H1 (cell line): ENCODE results near the gene RABEP2. TPM values are rescaled to one million over a fixed set of nuclear protein-coding genes. Genes with fewer than 3 reads are reported as not detected.

Experiments used
- CTCF ChIA-PET: fragments of 300-600 bp; sonication (Branson Sonifier 250); formaldehyde crosslinking; loops from one replicate; lab custom pipeline; 2021; ENCODE audit not compliant: partially characterized antibody; lab: Charles Lee
- POLR2A ChIA-PET: fragments of 300-600 bp; sonication (Branson Sonifier 250); formaldehyde crosslinking; loops from one replicate; lab custom pipeline; 2021; ENCODE audit warnings: inconsistent platforms; ENCODE audit not compliant: partially characterized antibody; lab: Charles Lee
- DNase-seq, 2 experiments: peaks; one replicate each; pipeline versions ENCODE4 v3.0.0 to v3.0.0-alpha.2; 2010 to 2022; ENCODE audit warnings: low spot score in 2 of 2, low read depth in 1 of 2, mixed read lengths in 1 of 2
- FAIRE-seq: peaks from 2 replicates; lab custom pipeline; 2011; peaks lifted over from hg19 to GRCh38; lab: Jason Lieb, UNC
- H2AFZ ChIP-seq: 2 replicates; pipeline ENCODE4 v1.8.1; 2012; ENCODE audit warnings: low read length, inconsistent platforms
- H2AK5ac ChIP-seq: 2 replicates; pipeline ENCODE4 v1.6.1; 2013; ENCODE audit warnings: low read depth, low read length
- H2BK120ac ChIP-seq: replicated peaks from 2 replicates; pipeline ENCODE3; 2013; ENCODE audit warnings: low read depth, low read length, inconsistent platforms
- H2BK12ac ChIP-seq: 2 replicates; pipeline ENCODE4 v1.6.1; 2013; ENCODE audit warnings: low read depth, low read length
- H2BK15ac ChIP-seq: 2 replicates; pipeline ENCODE4 v1.6.1; 2013; ENCODE audit warnings: low read length
- H2BK20ac ChIP-seq: 2 replicates; pipeline ENCODE4 v1.6.1; 2013; ENCODE audit warnings: low read length
- H2BK5ac ChIP-seq: 2 replicates; pipeline ENCODE4 v1.6.1; 2013; ENCODE audit warnings: low read depth, low read length
- H3K14ac ChIP-seq: 2 replicates; pipeline ENCODE4 v1.6.1; 2013; ENCODE audit warnings: inconsistent platforms; ENCODE audit not compliant: insufficient read length
- H3K18ac ChIP-seq: 2 replicates; pipeline ENCODE4 v1.6.1; 2013; ENCODE audit warnings: low read length; ENCODE audit errors: extremely low read depth
- H3K23ac ChIP-seq: 2 replicates; pipeline ENCODE4 v1.6.1; 2013; ENCODE audit warnings: inconsistent platforms; ENCODE audit not compliant: insufficient read length
- H3K23me2 ChIP-seq: 2 replicates; pipeline ENCODE4 v1.6.1; 2013; ENCODE audit warnings: low read depth, low read length
- H3K27ac ChIP-seq: 2 replicates; pipeline ENCODE4 v1.6.1; 2011; ENCODE audit warnings: low read depth, low read length, inconsistent platforms
- H3K27me3 ChIP-seq, 4 experiments: replicated peaks in 1 of 4; 1 replicate in 1 of 4; 2 replicates in 3 of 4; pipeline versions ENCODE4 v1.6.1 to v1.8.1; 2011 to 2013; ENCODE audit warnings: low read length in 3 of 4, mild to moderate bottlenecking in 3 of 4, inconsistent platforms in 2 of 4, mixed read lengths in 2 of 4, moderate library complexity in 1 of 4; ENCODE audit not compliant: control insufficient read depth in 3 of 4, insufficient read depth in 3 of 4; ENCODE audit errors: extremely low read depth in 1 of 4
- H3K36me3 ChIP-seq, 4 experiments: 2 replicates each; pipeline versions ENCODE4 v1.6.1 to v1.8.1; 2011 to 2013; ENCODE audit warnings: mild to moderate bottlenecking in 4 of 4, low read length in 3 of 4, moderate library complexity in 2 of 4, control low read depth in 1 of 4, inconsistent platforms in 1 of 4; ENCODE audit not compliant: insufficient read depth in 4 of 4, control insufficient read depth in 2 of 4
- H3K4ac ChIP-seq: replicated peaks from 2 replicates; pipeline ENCODE3; 2013; ENCODE audit warnings: low read length, low read depth, mixed read lengths, inconsistent platforms; ENCODE audit not compliant: insufficient read length
- H3K4me1 ChIP-seq, 4 experiments: replicated peaks in 1 of 4; 1 replicate in 1 of 4; 2 replicates in 3 of 4; pipeline versions ENCODE4 v1.6.1 to v1.8.1; 2011 to 2013; ENCODE audit warnings: low read length in 3 of 4, inconsistent platforms in 2 of 4, mixed read lengths in 1 of 4; ENCODE audit not compliant: insufficient read depth in 4 of 4, control insufficient read depth in 3 of 4
- H3K4me2 ChIP-seq, 2 experiments: 2 replicates each; pipeline versions ENCODE4 v1.6.1 to v1.8.1; 2011 to 2013; ENCODE audit warnings: low read depth in 2 of 2, low read length in 2 of 2, control low read depth in 1 of 2, inconsistent platforms in 1 of 2, mild to moderate bottlenecking in 1 of 2; ENCODE audit not compliant: insufficient read depth in 1 of 2
- H3K4me3 ChIP-seq, 4 experiments: fragments of 200-600, 300-600 bp in 1 of 4; sonication (generic), shearing (Covaris generic), sonication (Bioruptor Twin) in 1 of 4; 2 replicates each; pipeline versions ENCODE4 v1.5.1 to v1.8.1; 2011 to 2016; ENCODE audit warnings: low read length in 4 of 4, low read depth in 3 of 4, control low read depth in 2 of 4, inconsistent platforms in 2 of 4, mild to moderate bottlenecking in 2 of 4, mixed read lengths in 1 of 4, moderate library complexity in 1 of 4; ENCODE audit not compliant: insufficient read depth in 2 of 4; ENCODE audit errors: extremely low read depth in 1 of 4
- H3K56ac ChIP-seq: replicated peaks from 2 replicates; pipeline ENCODE3; 2013; ENCODE audit warnings: low read depth, mild to moderate bottlenecking, mixed read lengths, low read length, inconsistent platforms; ENCODE audit not compliant: insufficient read length
- H3K79me1 ChIP-seq: 2 replicates; pipeline ENCODE4 v1.6.1; 2013; ENCODE audit warnings: low read depth, low read length, control low read depth
- H3K79me2 ChIP-seq, 2 experiments: 2 replicates each; pipeline versions ENCODE4 v1.6.1 to v1.8.1; 2012 to 2013; ENCODE audit warnings: low read length in 2 of 2, mild to moderate bottlenecking in 2 of 2, inconsistent platforms in 1 of 2; ENCODE audit not compliant: insufficient read depth in 2 of 2, control insufficient read depth in 1 of 2
- H3K9ac ChIP-seq, 4 experiments: replicated peaks in 1 of 4; 1 replicate in 1 of 4; 2 replicates in 3 of 4; pipeline versions ENCODE4 v1.6.1 to v1.8.1; 2011 to 2013; ENCODE audit warnings: low read depth in 3 of 4, low read length in 3 of 4, control low read depth in 2 of 4, mild to moderate bottlenecking in 2 of 4, moderate library complexity in 2 of 4, inconsistent platforms in 1 of 4; ENCODE audit errors: extremely low read depth in 1 of 4
- H3K9me3 ChIP-seq, 2 experiments: 2 replicates each; pipeline versions ENCODE4 v1.6.1 to v1.8.1; 2012 to 2013; ENCODE audit warnings: mild to moderate bottlenecking in 2 of 2, moderate library complexity in 2 of 2, control low read depth in 1 of 2, inconsistent platforms in 1 of 2, low read depth in 1 of 2, low read length in 1 of 2, mixed read lengths in 1 of 2; ENCODE audit not compliant: insufficient read depth in 2 of 2
- H4K20me1 ChIP-seq, 2 experiments: replicated peaks in 1 of 2; 2 replicates each; pipeline versions ENCODE3 to v1.8.1; 2011 to 2013; ENCODE audit warnings: inconsistent platforms in 2 of 2, low read length in 2 of 2, mild to moderate bottlenecking in 1 of 2; ENCODE audit not compliant: insufficient read depth in 2 of 2, control insufficient read depth in 1 of 2
- H4K5ac ChIP-seq: 2 replicates; pipeline ENCODE4 v1.6.1; 2013; ENCODE audit warnings: low read length, low read depth, mixed read lengths, inconsistent platforms; ENCODE audit not compliant: insufficient read length
- H4K8ac ChIP-seq: 2 replicates; pipeline ENCODE4 v1.8.0; 2013; ENCODE audit warnings: mild to moderate bottlenecking, moderate library complexity, low read length, inconsistent platforms; ENCODE audit not compliant: insufficient read depth; ENCODE audit errors: extremely low read depth
- H4K91ac ChIP-seq: replicated peaks from 2 replicates; pipeline ENCODE3; 2013; ENCODE audit warnings: low read length, mixed read lengths, inconsistent platforms; ENCODE audit not compliant: insufficient read length
- BACH1 ChIP-seq: IDR thresholded peaks from 2 replicates; pipeline ENCODE4 v1.6.1; 2012; ENCODE audit warnings: low read length, improper control_type of control experiment
- EZH2 ChIP-seq: fragments of 200-600 bp; sonication (generic); IDR thresholded peaks from 2 replicates; pipeline ENCODE4 v1.7.1; 2012; ENCODE audit warnings: low read depth, mild to moderate bottlenecking, moderate library complexity, low read length, inconsistent platforms; ENCODE audit not compliant: severe bottlenecking
- KDM4A ChIP-seq: IDR thresholded peaks from one replicate; pipeline ENCODE4 v1.7.1; 2012; ENCODE audit warnings: low read depth, mild to moderate bottlenecking, moderate library complexity, low read length, inconsistent platforms; ENCODE audit not compliant: severe bottlenecking
- PHF8 ChIP-seq: fragments of 200-600 bp; sonication (generic); conservative IDR thresholded peaks from 2 replicates; pipeline ENCODE4 v1.7.1; 2012; ENCODE audit warnings: low read depth, mild to moderate bottlenecking, inconsistent platforms, low read length, moderate library complexity
- POLR2AphosphoS5 ChIP-seq: IDR thresholded peaks from 2 replicates; pipeline ENCODE4 v1.6.1; 2011; ENCODE audit warnings: low read depth, low read length
- POU5F1 ChIP-seq: IDR thresholded peaks from 2 replicates; pipeline ENCODE4 v1.6.1; 2011; ENCODE audit warnings: low read depth, mild to moderate bottlenecking, low read length, moderate library complexity
- SAP30 ChIP-seq: fragments of 300-600 bp; sonication (generic); IDR thresholded peaks from 2 replicates; pipeline ENCODE4 v1.7.1; 2012; ENCODE audit warnings: low read length, moderate library complexity, mild to moderate bottlenecking, inconsistent platforms; ENCODE audit not compliant: insufficient read depth, insufficient replicate concordance
- SIN3A ChIP-seq, 2 experiments: IDR thresholded peaks in 1 of 2; conservative IDR thresholded peaks in 1 of 2; 2 replicates each; pipeline ENCODE4 v1.6.1; 2011 to 2012; ENCODE audit warnings: low read length in 2 of 2, improper control_type of control experiment in 1 of 2, low read depth in 1 of 2, mild to moderate bottlenecking in 1 of 2
- TAF1 ChIP-seq: IDR thresholded peaks from 2 replicates; pipeline ENCODE4 v1.6.1; 2011; ENCODE audit warnings: mild to moderate bottlenecking, low read depth, low read length
- YY1 ChIP-seq: IDR thresholded peaks from 2 replicates; pipeline ENCODE4 v1.6.1; 2011; ENCODE audit warnings: low read depth, mild to moderate bottlenecking, low read length
- WGBS, 2 experiments: shearing (Covaris generic) in 1 of 2; methylation state at CpG; one replicate each; pipeline versions ENCODE4 v1.1.6 to v1.1.7; 2013 to 2015; ENCODE audit warnings: low lambda C conversion rate in 2 of 2, mixed read lengths in 2 of 2, inconsistent platforms in 1 of 2, low coverage in 1 of 2, missing lambda C conversion rate in 1 of 2; ENCODE audit not compliant: insufficient replicate concordance in 2 of 2, insufficient coverage in 1 of 2, insufficient read length in 1 of 2; ENCODE audit errors: extremely low coverage in 1 of 2, missing lambda C conversion rate in 1 of 2; 5-methylcytosine and 5-hydroxymethylcytosine counted together
- polyA plus RNA-seq, 7 experiments: library from polyadenylated mRNA; depleted of rRNA in 3 of 7; stranded (reverse) in 5 of 7; unstranded in 2 of 7; fragments of >200 nt in 5 of 7; fragments of 200-250 nt in 2 of 7; gene quantifications; 1 replicate in 5 of 7; 2 replicates in 1 of 7; 4 replicates in 1 of 7; pipeline versions ENCODE4 v1.2.1 to v1.2.3, GENCODE V29; 2011 to 2013; ENCODE audit warnings: missing spikeins in 2 of 7, mixed read lengths in 2 of 7
- total RNA-seq: library from RNA; stranded (reverse); fragmentation: NEBNext Ultra II Directional; extraction: Animal tissue kit (Norgen Biotek cat#: 25700); gene quantifications from 2 replicates; pipeline ENCODE4 v1.2.1, GENCODE V29; 2021

The RABEP2 gene
- total and polyA plus RNA-seq, 2 of the 8 experiments (the other 6 are each of a cell fraction or from before 2014, with no cell fraction given), result 10.4 to 14.9 TPM

DNA sequence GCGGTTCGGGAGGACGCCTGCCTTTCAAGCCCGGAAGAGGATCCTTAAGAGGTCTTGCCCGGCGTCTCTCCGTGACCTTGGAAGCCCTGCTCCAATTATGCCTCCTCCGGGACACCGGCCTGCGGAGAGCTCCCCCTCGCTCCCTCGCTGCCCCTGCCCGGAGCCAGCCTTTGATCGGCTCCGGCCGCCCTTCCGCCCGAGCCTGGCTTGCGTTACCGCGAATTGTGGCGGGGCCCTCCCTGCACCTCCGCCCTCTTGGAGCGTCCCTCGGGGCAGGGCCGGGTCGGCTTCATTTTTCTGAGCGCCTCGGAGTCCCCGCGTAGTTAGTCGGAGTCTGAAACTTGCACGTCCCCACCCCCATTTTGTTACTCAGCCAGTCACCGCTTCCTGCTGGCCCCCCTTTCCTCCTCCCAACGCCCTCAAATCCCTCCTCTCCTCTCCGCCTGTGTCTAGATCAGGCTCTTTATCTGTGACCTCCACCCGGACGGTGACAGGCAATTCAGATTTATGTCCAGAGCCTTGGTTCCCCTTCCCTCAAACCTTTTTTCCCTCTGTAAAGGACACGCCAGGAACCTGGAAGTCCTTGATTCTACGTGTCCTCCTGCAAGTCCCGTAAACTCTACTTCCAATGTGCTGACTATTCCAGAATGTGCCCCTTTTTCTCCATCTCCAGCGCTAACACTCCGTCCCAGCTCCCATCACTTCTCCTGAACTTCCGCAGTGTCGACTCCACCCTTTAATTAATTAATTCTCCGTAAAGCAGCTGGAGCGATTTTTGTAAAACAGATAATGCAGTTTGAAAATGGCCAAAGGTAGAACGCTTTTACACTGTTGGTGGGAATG is 569 bp upstream of the RABEP2 start:
- Histone ChIP-seq H3K4me2 (peak overlapping the region; percentile 74 to 79), H2BK20ac (no peak overlapping the region), H2BK12ac (no peak overlapping the region), H3K4ac (peak overlapping the region; percentile 57), H3K4me3 (peak overlapping the region; percentile 74 to 84 (median 79)), H3K79me1 (no peaks in the 10 kb centered on the region), H4K5ac (peak overlapping the region; percentile 82), H2BK15ac (0 out of 2 replicates have a peak overlapping the region, but pooled peaks have one; percentile 48), H3K23me2 (peaks cover 13% of the 10 kb centered on the region), H3K27me3 (no peaks in the 10 kb centered on the region), H4K8ac (peak overlapping the region; percentile 92), H2AFZ (peak overlapping the region; percentile 64; the same call in 1 of the 2 replicates), H2BK5ac (peak overlapping the region; percentile 95), H3K36me3 (no peaks in the 10 kb centered on the region), H3K79me2 (no peaks in the 10 kb centered on the region), H3K56ac (peak overlapping the region; percentile 0), H3K18ac (peak overlapping the region; percentile 96), H4K91ac (peak overlapping the region; percentile 58), H3K9me3 (no peaks in the 10 kb centered on the region), H3K9ac (peak overlapping the region; percentile 70 to 88 (median 86)), H4K20me1 (no peaks in the 10 kb centered on the region), H3K4me1 (peaks cover 0 to 6% (median 0%) of the 10 kb centered on the region in 4 experiments; a peak in 3 of 7 replicates), H2AK5ac (no peak overlapping the region), H2BK120ac (no peak overlapping the region), H3K23ac (no peak overlapping the region), H3K27ac (peak overlapping the region; percentile 90), H3K14ac (no peak overlapping the region)
- WGBS, 2 experiments, result 4% methylated on average over 39 of the region's 48 CpGs; no CpG with 5 or more reads in 1 of the 2 experiments
- ChIA-PET CTCF (interaction anchor here (1.0 to 3.9 kb wide), 6 partner anchors 9 to 55 kb away, joined by 3 to 31 read pairs (median 6); no protein-coding TSS in a partner anchor), POLR2A (interaction anchor here (0.6 to 3.7 kb wide), 8 partner anchors 11 to 103 kb away, joined by 4 to 23 read pairs (median 4); partner anchors contain the start of genes ATXN2L and SH2B1)
- peak in 1 of 2 experiments; percentile 36 for DNase-seq
- no peak for FAIRE-seq
- TF ChIP-seq PHF8 (peak; percentile 74; the same call in 1 of the 2 replicates), KDM4A (peak; percentile 63), POLR2AphosphoS5 (peak; percentile 72; the same call in 1 of the 2 replicates), EZH2 (no peak), SAP30 (no peak), SIN3A (conservative IDR thresholded peaks at IDR 0.05 in 1 of 2, IDR thresholded peaks at IDR 0.05 in 1 of 2; ENCODE audit: low read depth in 1 of 2, low read length in 2 of 2) (no peak), TAF1 (peak; percentile 87), YY1 (0 out of 2 replicates have a peak, but pooled peaks have one; percentile 32), POU5F1 (no peak), BACH1 (no peak)
